ENCODE results near the gene ZNF827. TPM values are rescaled to one million over a fixed set of nuclear protein-coding genes. Genes with fewer than 3 reads are reported as not detected.

ZNF827 gene
- total RNA-seq, 1 donor from 2014 or later: 11.2 TPM

DNA sequence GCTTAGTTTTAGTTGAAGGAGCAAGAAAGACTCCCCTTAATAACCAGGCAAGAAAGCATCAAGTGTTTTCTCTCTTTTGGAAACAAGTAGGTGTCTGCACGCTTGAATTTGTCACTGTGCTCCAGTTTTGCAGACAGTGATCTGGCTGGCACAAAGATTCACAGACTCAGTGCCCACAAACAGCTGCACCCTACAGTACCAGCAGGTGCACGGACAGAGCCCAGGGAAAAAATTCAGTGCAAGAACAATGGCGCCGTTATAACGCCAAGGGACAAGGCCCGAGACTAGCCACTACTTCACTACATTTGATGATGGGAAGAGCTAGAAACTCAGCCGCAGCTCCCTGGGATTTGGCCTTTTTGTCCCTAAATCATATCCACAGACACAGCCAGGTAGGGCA is 56.0 kb downstream of the ZNF827 start:
- H3K27ac ChIP-seq: no peak overlapping the region
- ATAC-seq: no peak
- TF ChIP-seq, protein P1, sequence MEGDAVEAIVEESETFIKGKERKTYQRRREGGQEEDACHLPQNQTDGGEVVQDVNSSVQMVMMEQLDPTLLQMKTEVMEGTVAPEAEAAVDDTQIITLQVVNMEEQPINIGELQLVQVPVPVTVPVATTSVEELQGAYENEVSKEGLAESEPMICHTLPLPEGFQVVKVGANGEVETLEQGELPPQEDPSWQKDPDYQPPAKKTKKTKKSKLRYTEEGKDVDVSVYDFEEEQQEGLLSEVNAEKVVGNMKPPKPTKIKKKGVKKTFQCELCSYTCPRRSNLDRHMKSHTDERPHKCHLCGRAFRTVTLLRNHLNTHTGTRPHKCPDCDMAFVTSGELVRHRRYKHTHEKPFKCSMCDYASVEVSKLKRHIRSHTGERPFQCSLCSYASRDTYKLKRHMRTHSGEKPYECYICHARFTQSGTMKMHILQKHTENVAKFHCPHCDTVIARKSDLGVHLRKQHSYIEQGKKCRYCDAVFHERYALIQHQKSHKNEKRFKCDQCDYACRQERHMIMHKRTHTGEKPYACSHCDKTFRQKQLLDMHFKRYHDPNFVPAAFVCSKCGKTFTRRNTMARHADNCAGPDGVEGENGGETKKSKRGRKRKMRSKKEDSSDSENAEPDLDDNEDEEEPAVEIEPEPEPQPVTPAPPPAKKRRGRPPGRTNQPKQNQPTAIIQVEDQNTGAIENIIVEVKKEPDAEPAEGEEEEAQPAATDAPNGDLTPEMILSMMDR (IDR thresholded peaks at IDR 0.05): no peak
- no peaks in the 10 kb centered on the region for H3K9me3 ChIP-seq
- H3K27me3 ChIP-seq: no peaks in the 10 kb centered on the region
- H3K4me1 ChIP-seq: peaks cover 28% of the 10 kb centered on the region
- no peak for DNase-seq
- no peaks in the 10 kb centered on the region for H3K36me3 ChIP-seq
- no peak overlapping the region for H3K4me3 ChIP-seq
- intact Hi-C loops (cut with DNase I): no loop called here

DNA sequence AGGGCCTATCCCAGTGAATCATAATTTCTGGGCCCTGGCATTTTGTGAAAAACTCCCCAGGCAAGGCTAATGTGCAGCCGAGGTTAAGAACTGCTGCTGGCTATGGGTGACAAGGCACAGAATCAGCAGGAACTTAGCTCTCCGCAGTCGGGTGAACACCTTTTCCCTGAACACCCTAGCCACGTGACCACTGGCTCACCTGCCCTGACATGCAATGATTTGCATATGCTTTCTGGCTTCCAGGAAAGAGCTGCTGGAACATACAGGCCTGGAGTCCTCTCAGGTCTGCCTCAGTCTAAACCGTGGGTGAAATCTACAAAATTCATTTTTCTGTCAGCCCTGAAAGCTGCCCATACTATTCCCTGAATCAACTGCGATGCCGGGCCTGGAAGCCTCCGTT is 56.6 kb downstream of the ZNF827 start:
- ATAC-seq: peak; percentile 91

DNA sequence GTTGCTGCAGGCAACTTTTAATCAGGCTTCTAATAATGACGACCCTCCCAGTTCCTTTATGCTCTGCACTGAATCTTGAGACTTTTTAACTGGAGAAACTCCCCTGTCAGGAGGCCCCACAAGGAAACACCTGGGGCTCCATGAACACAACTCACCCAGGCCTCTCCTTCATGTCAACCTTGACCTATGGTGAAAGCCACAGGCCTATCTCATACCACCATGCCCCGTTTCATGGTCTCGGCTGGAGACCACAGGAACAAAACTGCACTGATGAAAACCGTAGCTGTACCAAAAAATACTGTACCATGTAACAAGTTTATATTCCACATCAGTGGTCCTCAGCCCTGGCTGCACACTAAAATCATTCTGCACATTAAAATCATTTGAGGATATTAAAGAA is 57.0 kb downstream of the ZNF827 start:
- Histone ChIP-seq H3K36me3 (no peaks in the 10 kb centered on the region), H3K4me1 (peaks cover 22% of the 10 kb centered on the region), H3K9me3 (no peaks in the 10 kb centered on the region), H3K4me3 (no peak overlapping the region), H3K27ac (peak overlapping the region; percentile 26), H3K27me3 (no peaks in the 10 kb centered on the region)
- DNase-seq (no peak), ATAC-seq (no peak)
- intact Hi-C loops (cut with DNase I): no loop called here
- TF ChIP-seq, protein P1 (IDR thresholded peaks at IDR 0.05): no peak

More for the DNA sequence above, 56.6 kb downstream of the ZNF827 start:
- Histone ChIP-seq H3K9me3 (no peaks in the 10 kb centered on the region), H3K27me3 (no peaks in the 10 kb centered on the region), H3K36me3 (no peaks in the 10 kb centered on the region), H3K27ac (peak overlapping the region; percentile 26), H3K4me1 (peaks cover 25% of the 10 kb centered on the region), H3K4me3 (no peak overlapping the region)
- intact Hi-C loops (cut with DNase I): no loop called here
- TF ChIP-seq, protein P1 (IDR thresholded peaks at IDR 0.05): no peak
- DNase-seq: peak; percentile 76

DNA sequence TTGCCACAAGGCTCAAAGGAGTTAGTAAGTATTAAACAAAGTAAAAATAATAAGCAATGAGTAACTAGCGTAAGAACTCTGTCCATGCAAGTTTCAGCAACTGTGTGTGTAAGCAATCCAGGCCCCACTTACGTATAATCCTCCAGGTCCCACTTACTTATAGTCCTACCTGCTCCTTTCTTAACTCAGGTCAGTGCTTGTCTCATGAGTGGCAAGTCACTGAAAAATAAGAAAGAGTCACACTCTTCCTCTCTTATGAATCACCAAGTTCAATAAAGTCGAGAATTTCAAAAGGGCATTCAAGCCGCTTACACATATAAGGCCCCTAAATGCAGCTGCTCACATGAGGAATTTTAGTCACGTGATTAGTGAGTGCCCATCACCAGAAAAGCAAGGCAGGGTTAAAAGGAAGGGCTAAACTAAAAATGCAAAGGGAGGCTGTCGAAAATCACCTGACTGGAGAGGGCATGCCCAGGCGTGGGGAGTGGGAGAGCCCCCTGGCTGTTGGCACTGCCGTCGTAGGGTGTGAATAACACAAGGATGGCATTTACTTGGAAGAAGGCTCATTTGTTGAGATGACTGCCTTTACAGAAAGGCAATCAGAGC is 58.2 kb downstream of the ZNF827 start:
- Histone ChIP-seq H3K9me3 (no peaks in the 10 kb centered on the region), H3K27ac (no peak overlapping the region), H3K27me3 (no peaks in the 10 kb centered on the region), H3K4me1 (peaks cover 22% of the 10 kb centered on the region), H3K4me3 (no peak overlapping the region), H3K36me3 (no peaks in the 10 kb centered on the region)
- DNase-seq (no peak), ATAC-seq (no peak)
- intact Hi-C loops (cut with DNase I): no loop called here
- TF ChIP-seq, protein P1 (IDR thresholded peaks at IDR 0.05): no peak

DNA sequence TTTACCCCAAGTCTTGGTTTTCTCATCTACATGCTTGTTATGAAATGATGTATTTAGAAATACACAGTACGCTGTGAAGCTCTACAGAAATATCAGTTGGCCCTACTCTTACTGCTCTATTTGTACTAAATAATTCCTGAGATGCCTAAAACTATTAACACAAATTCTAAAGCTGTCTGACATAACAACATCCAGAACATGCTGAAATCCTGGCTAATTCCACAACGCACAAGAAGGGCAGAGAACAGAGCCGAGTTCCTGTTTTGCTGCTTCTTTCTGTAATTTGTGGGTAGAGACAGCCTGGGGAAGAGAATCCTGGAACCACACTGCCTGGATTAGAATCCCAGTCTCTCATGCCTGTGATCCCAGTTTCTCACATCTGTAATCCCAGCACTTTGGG is 59.0 kb downstream of the ZNF827 start:
- Histone ChIP-seq H3K9me3 (no peaks in the 10 kb centered on the region), H3K4me1 (peaks cover 22% of the 10 kb centered on the region), H3K36me3 (no peaks in the 10 kb centered on the region), H3K4me3 (no peak overlapping the region), H3K27ac (no peak overlapping the region), H3K27me3 (no peaks in the 10 kb centered on the region)
- TF ChIP-seq, protein P1 (IDR thresholded peaks at IDR 0.05): no peak
- ATAC-seq (no peak), DNase-seq (no peak)
- intact Hi-C loops (cut with DNase I): no loop called here
